ENCODE results near the gene TMEM53.

GRCh38 chr1:44616991-44617702 lies 57.1 kb downstream of the TMEM53 start:
- no peak for TF ChIP-seq EZH2phosphoT487 (IDR thresholded peaks at IDR 0.05; ENCODE audit: low read length)
- TF ChIP-seq, protein P1, sequence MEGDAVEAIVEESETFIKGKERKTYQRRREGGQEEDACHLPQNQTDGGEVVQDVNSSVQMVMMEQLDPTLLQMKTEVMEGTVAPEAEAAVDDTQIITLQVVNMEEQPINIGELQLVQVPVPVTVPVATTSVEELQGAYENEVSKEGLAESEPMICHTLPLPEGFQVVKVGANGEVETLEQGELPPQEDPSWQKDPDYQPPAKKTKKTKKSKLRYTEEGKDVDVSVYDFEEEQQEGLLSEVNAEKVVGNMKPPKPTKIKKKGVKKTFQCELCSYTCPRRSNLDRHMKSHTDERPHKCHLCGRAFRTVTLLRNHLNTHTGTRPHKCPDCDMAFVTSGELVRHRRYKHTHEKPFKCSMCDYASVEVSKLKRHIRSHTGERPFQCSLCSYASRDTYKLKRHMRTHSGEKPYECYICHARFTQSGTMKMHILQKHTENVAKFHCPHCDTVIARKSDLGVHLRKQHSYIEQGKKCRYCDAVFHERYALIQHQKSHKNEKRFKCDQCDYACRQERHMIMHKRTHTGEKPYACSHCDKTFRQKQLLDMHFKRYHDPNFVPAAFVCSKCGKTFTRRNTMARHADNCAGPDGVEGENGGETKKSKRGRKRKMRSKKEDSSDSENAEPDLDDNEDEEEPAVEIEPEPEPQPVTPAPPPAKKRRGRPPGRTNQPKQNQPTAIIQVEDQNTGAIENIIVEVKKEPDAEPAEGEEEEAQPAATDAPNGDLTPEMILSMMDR (IDR thresholded peaks at IDR 0.05; ENCODE audit: low read length) = no peak
- no peak for TF ChIP-seq EZH2 (optimal IDR thresholded peaks at IDR 0.05; ENCODE audit: low read depth, low read length)

Measured in MM.1S (cell line).